PC-3 (cell line): ENCODE data around the gene SERINC2. TPM values are rescaled to one million over a fixed set of nuclear protein-coding genes. Genes with fewer than 3 reads are reported as not detected.

Experiments
- ATAC-seq: fragments of 200-7000 bp; cut with Tn5 transposase; 2 replicates; pipeline ENCODE4 v1.9.1; 2020; ENCODE audit warnings: mild to moderate bottlenecking, moderate library complexity
- BruUV-seq: library from RNA; stranded (reverse); fragments of 400-500 nt; replicated peaks from 2 replicates; lab custom pipeline; 2021; lab: Mats Ljungman, UMichigan
- CTCF ChIA-PET: fragments of 300-600 bp; sonication (Branson Sonifier 250); formaldehyde crosslinking; loops from one replicate; lab custom pipeline; 2022; ENCODE audit warnings: antibody characterized with exemption; lab: Charles Lee
- POLR2A ChIA-PET: fragments of 300-600 bp; sonication (Branson Sonifier 250); formaldehyde crosslinking; loops from one replicate; lab custom pipeline; 2022; ENCODE audit warnings: antibody characterized with exemption; ENCODE audit not compliant: unreplicated experiment; lab: Charles Lee
- DNase-seq: peaks from one replicate; pipeline ENCODE4 v3.0.0-alpha.2; 2015
- H2AFZ ChIP-seq: fragments of 300-600 bp; sonication (generic); 2 replicates; pipeline ENCODE4 v1.6.0; 2016; ENCODE audit warnings: antibody characterized with exemption, low read length
- H3F3A ChIP-seq: fragments of 300-600 bp; sonication (generic); one replicate; pipeline ENCODE4 v1.6.0; 2017; ENCODE audit warnings: antibody characterized with exemption, low read length, control low read depth, mild to moderate bottlenecking; ENCODE audit not compliant: unreplicated experiment
- H3K27ac ChIP-seq: fragments of 300-600 bp; sonication (generic); 2 replicates; pipeline ENCODE4 v1.5.1; 2016; ENCODE audit warnings: mild to moderate bottlenecking, low read length
- H3K27me3 ChIP-seq: fragments of 300-600 bp; sonication (generic); 2 replicates; pipeline ENCODE4 v1.6.1; 2016; ENCODE audit warnings: low read length, mixed read lengths
- H3K36me3 ChIP-seq: fragments of 300-600 bp; sonication (generic); 2 replicates; pipeline ENCODE4 v1.6.1; 2016; ENCODE audit warnings: low read depth, mixed run types, low read length, mixed read lengths
- H3K4me1 ChIP-seq: fragments of 300-600 bp; sonication (generic); 2 replicates; pipeline ENCODE4 v1.5.1; 2016; ENCODE audit warnings: low read length; ENCODE audit not compliant: insufficient read depth
- H3K4me2 ChIP-seq: fragments of 300-600 bp; sonication (generic); 2 replicates; pipeline ENCODE4 v1.6.0; 2016; ENCODE audit warnings: low read length
- H3K4me3 ChIP-seq: fragments of 300-600 bp; sonication (generic); 2 replicates; pipeline ENCODE4 v1.5.1; 2016; ENCODE audit warnings: mild to moderate bottlenecking, low read length, mixed read lengths
- H3K79me2 ChIP-seq: fragments of 300-600 bp; sonication (generic); 2 replicates; pipeline ENCODE4 v1.6.1; 2017; ENCODE audit warnings: low read length, mixed read lengths
- H3K9ac ChIP-seq: fragments of 300-600 bp; sonication (generic); 2 replicates; pipeline ENCODE4 v1.6.0; 2016; ENCODE audit warnings: mild to moderate bottlenecking, low read length
- H3K9me2 ChIP-seq: fragments of 300-600 bp; sonication (generic); replicated peaks from 2 replicates; pipeline ENCODE4 v1.6.1; 2016; ENCODE audit warnings: mixed run types, low read length, mixed read lengths
- H3K9me3 ChIP-seq: fragments of 300-600 bp; sonication (generic); 2 replicates; pipeline ENCODE4 v1.6.1; 2016; ENCODE audit warnings: low read length, mixed read lengths
- H4K20me1 ChIP-seq: fragments of 300-600 bp; sonication (generic); 2 replicates; pipeline ENCODE4 v1.6.1; 2016; ENCODE audit warnings: low read length, mixed read lengths
- EZH2 ChIP-seq: fragments of 300-600 bp; sonication (generic); IDR thresholded peaks from one replicate; pipeline ENCODE4 v1.6.1; 2017; ENCODE audit warnings: antibody characterized with exemption, mild to moderate bottlenecking, low read length; ENCODE audit not compliant: unreplicated experiment
- EZH2phosphoT487 ChIP-seq: fragments of 300-600 bp; sonication (generic); IDR thresholded peaks from 2 replicates; pipeline ENCODE4 v1.6.1; 2018; ENCODE audit warnings: mild to moderate bottlenecking, antibody characterized with exemption, low read length, borderline replicate concordance
- intact Hi-C: fragments of 100-400 bp; cut with micrococcal nuclease; formaldehyde crosslinking; loops from 2 replicates; pipeline ENCODE4 v1.9.0; 2023
- total RNA-seq: library from RNA; depleted of rRNA; stranded (reverse); fragments of >200 nt; gene quantifications from 2 replicates; pipeline ENCODE4 v1.2.3, GENCODE V29; 2014
- TF ChIP-seq, protein P1 (sequence below): fragments of 300-600 bp; sonication (generic); conservative IDR thresholded peaks from 2 replicates; pipeline ENCODE4 v1.5.1; 2017; ENCODE audit warnings: antibody characterized with exemption, low read depth, mild to moderate bottlenecking, low read length

Gene SERINC2
- total RNA-seq, 1 experiment from 2014 or later, result 51.5 TPM

DNA sequence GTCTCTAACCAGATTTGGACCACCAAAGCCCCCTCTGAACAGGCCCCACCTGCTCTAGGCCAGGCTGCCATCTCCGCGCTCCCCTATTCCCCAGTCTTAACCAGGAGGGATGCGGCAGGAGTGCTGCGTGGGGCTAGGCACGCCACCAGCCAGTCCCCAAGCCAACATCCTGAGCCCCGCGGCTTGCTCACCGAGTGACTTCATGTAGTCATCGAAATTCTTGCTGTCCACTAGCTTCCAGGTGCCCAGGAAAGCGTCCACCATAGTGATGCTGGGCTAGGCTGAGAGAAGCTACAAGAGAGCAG is 40.3 kb upstream of the SERINC2 start:
- no peak overlapping the region for H3K9ac ChIP-seq
- no peak for ATAC-seq
- ChIA-PET POLR2A (interaction anchor here (0.5 kb wide), 1 partner anchor 340 kb away, joined by 3 read pairs; no protein-coding TSS in a partner anchor), CTCF (interaction anchor here (0.6 to 1.8 kb wide), 3 partner anchors 22 to 187 kb away, joined by 3 to 22 read pairs (median 6); no protein-coding TSS in a partner anchor)
- TF ChIP-seq EZH2phosphoT487 (no peak), EZH2 (no peak)
- TF ChIP-seq, protein P1, sequence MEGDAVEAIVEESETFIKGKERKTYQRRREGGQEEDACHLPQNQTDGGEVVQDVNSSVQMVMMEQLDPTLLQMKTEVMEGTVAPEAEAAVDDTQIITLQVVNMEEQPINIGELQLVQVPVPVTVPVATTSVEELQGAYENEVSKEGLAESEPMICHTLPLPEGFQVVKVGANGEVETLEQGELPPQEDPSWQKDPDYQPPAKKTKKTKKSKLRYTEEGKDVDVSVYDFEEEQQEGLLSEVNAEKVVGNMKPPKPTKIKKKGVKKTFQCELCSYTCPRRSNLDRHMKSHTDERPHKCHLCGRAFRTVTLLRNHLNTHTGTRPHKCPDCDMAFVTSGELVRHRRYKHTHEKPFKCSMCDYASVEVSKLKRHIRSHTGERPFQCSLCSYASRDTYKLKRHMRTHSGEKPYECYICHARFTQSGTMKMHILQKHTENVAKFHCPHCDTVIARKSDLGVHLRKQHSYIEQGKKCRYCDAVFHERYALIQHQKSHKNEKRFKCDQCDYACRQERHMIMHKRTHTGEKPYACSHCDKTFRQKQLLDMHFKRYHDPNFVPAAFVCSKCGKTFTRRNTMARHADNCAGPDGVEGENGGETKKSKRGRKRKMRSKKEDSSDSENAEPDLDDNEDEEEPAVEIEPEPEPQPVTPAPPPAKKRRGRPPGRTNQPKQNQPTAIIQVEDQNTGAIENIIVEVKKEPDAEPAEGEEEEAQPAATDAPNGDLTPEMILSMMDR, result no peak
- no peaks in the 10 kb centered on the region for H3K79me2 ChIP-seq
- peak overlapping the region; percentile 95 for H3K4me2 ChIP-seq
- H3K4me1 ChIP-seq, result peaks cover 37% of the 10 kb centered on the region
- no TSS peak for BruUV-seq
- intact Hi-C loops, result no loop called here
- no peaks in the 10 kb centered on the region for H3K9me2 ChIP-seq
- H3K36me3 ChIP-seq, result no peaks in the 10 kb centered on the region
- no peaks in the 10 kb centered on the region for H3F3A ChIP-seq
- no peaks in the 10 kb centered on the region for H4K20me1 ChIP-seq
- no peak overlapping the region for H3K27ac ChIP-seq
- peak overlapping the region; percentile 86 for H2AFZ ChIP-seq
- H3K27me3 ChIP-seq, result no peaks in the 10 kb centered on the region
- no peaks in the 10 kb centered on the region for H3K9me3 ChIP-seq
- DNase-seq, result no peak
- H3K4me3 ChIP-seq, result peak overlapping the region; percentile 60

DNA sequence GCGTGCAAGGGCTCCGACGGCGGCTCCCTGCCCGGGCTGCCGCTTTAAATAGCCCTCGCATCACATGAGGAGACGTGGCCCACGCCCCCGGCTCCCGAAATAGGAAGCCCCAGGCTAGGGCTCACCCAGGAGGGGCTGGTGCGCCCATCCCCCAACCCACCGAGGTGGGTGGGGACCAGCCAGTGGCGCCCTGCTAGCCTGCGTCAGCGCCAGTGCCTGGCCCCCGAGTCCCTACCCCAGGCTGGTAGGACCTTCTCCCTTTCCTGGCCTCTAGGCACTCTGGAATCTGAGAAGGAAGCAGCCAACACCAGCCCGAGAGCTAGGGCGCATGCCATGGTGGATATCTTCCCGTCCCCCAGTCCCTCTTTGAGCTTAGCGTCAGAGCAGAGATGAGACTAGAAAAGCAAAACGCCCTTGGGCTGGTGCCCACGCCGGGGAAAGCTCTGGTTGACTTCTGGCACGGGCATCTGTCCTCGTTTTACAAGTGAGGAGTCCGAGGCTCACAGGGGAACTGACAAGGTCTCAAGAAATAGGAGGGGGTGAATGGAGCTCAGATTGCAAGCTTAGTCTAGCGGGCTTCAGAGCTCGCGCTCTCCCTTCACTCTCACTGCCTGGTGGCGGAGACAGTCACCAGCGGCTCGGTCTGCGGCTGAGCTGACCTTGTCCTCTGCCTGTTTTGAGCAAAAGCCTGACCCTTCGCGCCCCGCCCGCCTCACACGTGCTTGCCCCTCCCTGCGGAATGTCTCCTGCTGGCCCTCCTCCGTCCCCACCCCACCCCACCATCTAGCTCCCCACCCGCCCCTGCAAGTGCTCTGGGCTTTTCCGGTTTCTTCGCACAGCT is 39.7 kb upstream of the SERINC2 start, which contains the start of gene FABP3:
Gene FABP3, minus strand, starts transcription at position 21 of the 841 bp plus-strand sequence. CDS start 62 bp downstream, outside the sequence.
- no peaks in the 10 kb centered on the region for H3K9me2 ChIP-seq
- no peaks in the 10 kb centered on the region for H3K9me3 ChIP-seq
- intact Hi-C loops, result no loop called here
- H3K27ac ChIP-seq, result peak within 1 kb of the TSS; percentile 6; the same call in 1 of the 2 replicates
- peaks cover 38% of the 10 kb centered on the region for H3K4me1 ChIP-seq
- CTCF ChIA-PET, result interaction anchor here (0.6 to 1.8 kb wide), 6 partner anchors 21 to 1106 kb away, joined by 3 to 22 read pairs (median 5); no protein-coding TSS in a partner anchor
- H3K79me2 ChIP-seq, result no peaks in the 10 kb centered on the region
- H3F3A ChIP-seq, result no peaks in the 10 kb centered on the region
- ATAC-seq, result peak; percentile 65
- BruUV-seq, result TSS peak; percentile 46
- no peaks in the 10 kb centered on the region for H3K36me3 ChIP-seq
- peak; percentile 46 for DNase-seq
- peak within 1 kb of the TSS; percentile 39 for H3K9ac ChIP-seq
- peak within 1 kb of the TSS; percentile 86 for H2AFZ ChIP-seq
- H3K27me3 ChIP-seq, result no peaks in the 10 kb centered on the region
- peak within 1 kb of the TSS; percentile 60 for H3K4me3 ChIP-seq
- no peak for TF ChIP-seq EZH2phosphoT487
- TF ChIP-seq, protein P1, result no peak
- no peak for TF ChIP-seq EZH2
- no peaks in the 10 kb centered on the region for H4K20me1 ChIP-seq
- H3K4me2 ChIP-seq, result peak within 1 kb of the TSS; percentile 95
- POLR2A ChIA-PET, result interaction anchor here (0.5 to 0.6 kb wide), 3 partner anchors 12 to 650 kb away, joined by 4 to 17 read pairs (median 14); partner anchors contain the start of genes MATN1 and PEF1
